ENCODE data around the gene LRRC8B. TPM values are rescaled to one million over a fixed set of nuclear protein-coding genes. Genes with fewer than 3 reads are reported as not detected.

LRRC8B gene
- total RNA-seq, 1 donor from 2014 or later = 1.2 TPM

GRCh38 chr1:89578946-89579684, 54.5 kb downstream of the LRRC8B start:
- TF ChIP-seq CTCF (IDR thresholded peaks at IDR 0.05) = no peak
- Mint-ChIP-seq H3K27ac (ENCODE audit: unreplicated experiment) (no peak overlapping the region), H3K9me3 (ENCODE audit: low read depth) (no peaks in the 10 kb centered on the region), H3K4me1 (ENCODE audit: low read depth) (no peaks in the 10 kb centered on the region), H3K27me3 (ENCODE audit: low read depth) (no peaks in the 10 kb centered on the region), H3K36me3 (ENCODE audit: low read depth) (no peaks in the 10 kb centered on the region), H3K4me3 (ENCODE audit: unreplicated experiment) (no peak overlapping the region)
- DNase-seq (ENCODE audit: low spot score) = no peak

GRCh38 chr1:89580036-89580435, 55.4 kb downstream of the LRRC8B start:
- no peak overlapping the region for H3K4me3 Mint-ChIP-seq (ENCODE audit: unreplicated experiment)
- H3K9me3 Mint-ChIP-seq (ENCODE audit: low read depth) = no peaks in the 10 kb centered on the region
- no peaks in the 10 kb centered on the region for H3K36me3 Mint-ChIP-seq (ENCODE audit: low read depth)
- no peak for DNase-seq (ENCODE audit: low spot score)
- H3K27me3 Mint-ChIP-seq (ENCODE audit: low read depth) = no peaks in the 10 kb centered on the region
- no peak for TF ChIP-seq CTCF (IDR thresholded peaks at IDR 0.05)
- no peak overlapping the region for H3K27ac Mint-ChIP-seq (ENCODE audit: unreplicated experiment)
- H3K4me1 Mint-ChIP-seq (ENCODE audit: low read depth) = no peaks in the 10 kb centered on the region

- no peak for TF ChIP-seq CTCF (IDR thresholded peaks at IDR 0.05)
- no peaks in the 10 kb centered on the region for H3K9me3 Mint-ChIP-seq (ENCODE audit: low read depth)
- H3K4me1 Mint-ChIP-seq (ENCODE audit: low read depth) = no peaks in the 10 kb centered on the region
- H3K4me3 Mint-ChIP-seq (ENCODE audit: unreplicated experiment) = no peak overlapping the region
- no peaks in the 10 kb centered on the region for H3K27me3 Mint-ChIP-seq (ENCODE audit: low read depth)
- H3K36me3 Mint-ChIP-seq (ENCODE audit: low read depth) = no peaks in the 10 kb centered on the region
- no peak overlapping the region for H3K27ac Mint-ChIP-seq (ENCODE audit: unreplicated experiment)
- DNase-seq (ENCODE audit: low spot score) = no peak
Observed at GRCh38 chr1:89581859-89582258, 57.2 kb downstream of the LRRC8B start.

GRCh38 chr1:89582571-89582970, 57.9 kb downstream of the LRRC8B start:
- no peak for TF ChIP-seq CTCF (IDR thresholded peaks at IDR 0.05)
- Mint-ChIP-seq H3K4me3 (ENCODE audit: unreplicated experiment) (no peak overlapping the region), H3K36me3 (ENCODE audit: low read depth) (no peaks in the 10 kb centered on the region), H3K27me3 (ENCODE audit: low read depth) (no peaks in the 10 kb centered on the region), H3K9me3 (ENCODE audit: low read depth) (no peaks in the 10 kb centered on the region), H3K27ac (ENCODE audit: unreplicated experiment) (no peak overlapping the region), H3K4me1 (ENCODE audit: low read depth) (no peaks in the 10 kb centered on the region)
- no peak for DNase-seq (ENCODE audit: low spot score)

GRCh38 chr1:89584211-89584610, 59.6 kb downstream of the LRRC8B start:
- no peak overlapping the region for H3K4me3 Mint-ChIP-seq (ENCODE audit: unreplicated experiment)
- H3K4me1 Mint-ChIP-seq (ENCODE audit: low read depth) = peaks cover 2% of the 10 kb centered on the region
- no peaks in the 10 kb centered on the region for H3K36me3 Mint-ChIP-seq (ENCODE audit: low read depth)
- TF ChIP-seq CTCF (IDR thresholded peaks at IDR 0.05) = no peak
- no peaks in the 10 kb centered on the region for H3K9me3 Mint-ChIP-seq (ENCODE audit: low read depth)
- no peak overlapping the region for H3K27ac Mint-ChIP-seq (ENCODE audit: unreplicated experiment)
- no peak for DNase-seq (ENCODE audit: low spot score)
- H3K27me3 Mint-ChIP-seq (ENCODE audit: low read depth) = no peaks in the 10 kb centered on the region
